ENCODE results near the gene MAGEB17.

MAGEB17 gene

GRCh38 chrX:16196829-16197228, 29.5 kb downstream of the MAGEB17 start:
- in situ Hi-C loops (cut with HindIII; ENCODE audit: low pct_ligation_motif_present, low pct_unique_long_range_greater_than_20kb, low sequenced_read_pairs): no loop called here
- no peak for DNase-seq

- no peak for DNase-seq
- in situ Hi-C loops (cut with HindIII; ENCODE audit: low pct_ligation_motif_present, low pct_unique_long_range_greater_than_20kb, low sequenced_read_pairs): no loop called here
Measured at GRCh38 chrX:16199343-16199742, 32.1 kb downstream of the MAGEB17 start.

GRCh38 chrX:16202943-16203342, 35.7 kb downstream of the MAGEB17 start:
- DNase-seq: no peak
- in situ Hi-C loops (cut with HindIII; ENCODE audit: low pct_ligation_motif_present, low pct_unique_long_range_greater_than_20kb, low sequenced_read_pairs): no loop called here

GRCh38 chrX:16204538-16204937, 37.3 kb downstream of the MAGEB17 start:
- in situ Hi-C loops (cut with HindIII; ENCODE audit: low pct_ligation_motif_present, low pct_unique_long_range_greater_than_20kb, low sequenced_read_pairs): no loop called here
- DNase-seq: no peak

GRCh38 chrX:16205840-16206239, 38.6 kb downstream of the MAGEB17 start:
- DNase-seq: no peak
- in situ Hi-C loops (cut with HindIII; ENCODE audit: low pct_ligation_motif_present, low pct_unique_long_range_greater_than_20kb, low sequenced_read_pairs): no loop called here

GRCh38 chrX:16207634-16208033, 40.4 kb downstream of the MAGEB17 start:
- in situ Hi-C loops (cut with HindIII; ENCODE audit: low pct_ligation_motif_present, low pct_unique_long_range_greater_than_20kb, low sequenced_read_pairs): no loop called here
- DNase-seq: no peak

- DNase-seq: no peak
- in situ Hi-C loops (cut with HindIII; ENCODE audit: low pct_ligation_motif_present, low pct_unique_long_range_greater_than_20kb, low sequenced_read_pairs): no loop called here
Measured at GRCh38 chrX:16208601-16209000, 41.3 kb downstream of the MAGEB17 start.

GRCh38 chrX:16210061-16210460, 42.8 kb downstream of the MAGEB17 start:
- in situ Hi-C loops (cut with HindIII; ENCODE audit: low pct_ligation_motif_present, low pct_unique_long_range_greater_than_20kb, low sequenced_read_pairs): no loop called here
- no peak for DNase-seq

GRCh38 chrX:16212024-16212423, 44.7 kb downstream of the MAGEB17 start:
- in situ Hi-C loops (cut with HindIII; ENCODE audit: low pct_ligation_motif_present, low pct_unique_long_range_greater_than_20kb, low sequenced_read_pairs): no loop called here

GRCh38 chrX:16212436-16212835, 45.2 kb downstream of the MAGEB17 start:
- peak; percentile 15 for DNase-seq
- in situ Hi-C loops (cut with HindIII; ENCODE audit: low pct_ligation_motif_present, low pct_unique_long_range_greater_than_20kb, low sequenced_read_pairs): no loop called here

More at GRCh38 chrX:16212024-16212423, 44.7 kb downstream of the MAGEB17 start:
- peak; percentile 0 for DNase-seq

GRCh38 chrX:16213961-16214360, 46.7 kb downstream of the MAGEB17 start:
- in situ Hi-C loops (cut with HindIII; ENCODE audit: low pct_ligation_motif_present, low pct_unique_long_range_greater_than_20kb, low sequenced_read_pairs): no loop called here
- DNase-seq: no peak

GRCh38 chrX:16215660-16216059, 48.4 kb downstream of the MAGEB17 start:
- no peak for DNase-seq
- in situ Hi-C loops (cut with HindIII; ENCODE audit: low pct_ligation_motif_present, low pct_unique_long_range_greater_than_20kb, low sequenced_read_pairs): no loop called here
